ENCODE data around the gene MCMBP. TPM values are rescaled to one million over a fixed set of nuclear protein-coding genes. Genes with fewer than 3 reads are reported as not detected.

Gene MCMBP
- polyA plus RNA-seq, 1 experiment = 41.6 TPM

DNA sequence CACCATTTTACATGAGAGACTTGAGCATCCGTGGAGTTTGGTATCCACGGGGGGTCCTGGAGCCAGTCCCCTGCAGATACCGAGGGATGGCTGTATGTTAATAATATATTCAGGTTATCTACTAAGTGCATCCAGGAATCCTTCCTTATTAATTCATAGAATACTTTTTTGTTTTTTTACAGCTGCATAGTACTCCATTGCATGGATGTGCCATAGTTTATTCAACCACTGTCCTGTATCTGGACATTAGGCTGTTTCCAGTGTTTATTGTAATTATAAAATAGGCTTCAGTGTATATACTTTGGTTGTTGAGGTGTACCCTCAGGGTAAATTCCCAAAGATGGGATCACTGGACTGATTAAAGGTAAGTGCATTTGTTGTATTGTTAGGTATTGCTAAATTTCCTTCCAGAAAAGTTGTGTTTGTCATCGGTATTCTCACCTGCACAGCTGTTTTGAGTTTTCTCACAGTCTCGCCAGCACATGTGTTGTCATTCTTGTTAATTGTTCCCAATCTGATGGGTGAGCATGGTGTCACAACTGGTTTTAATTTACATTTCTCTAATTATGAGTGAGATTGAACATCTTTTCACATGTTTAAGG lies 91.7 kb downstream of the MCMBP start:
- DNase-seq (ENCODE audit: low read depth) = no peak
- TF ChIP-seq, protein P1, sequence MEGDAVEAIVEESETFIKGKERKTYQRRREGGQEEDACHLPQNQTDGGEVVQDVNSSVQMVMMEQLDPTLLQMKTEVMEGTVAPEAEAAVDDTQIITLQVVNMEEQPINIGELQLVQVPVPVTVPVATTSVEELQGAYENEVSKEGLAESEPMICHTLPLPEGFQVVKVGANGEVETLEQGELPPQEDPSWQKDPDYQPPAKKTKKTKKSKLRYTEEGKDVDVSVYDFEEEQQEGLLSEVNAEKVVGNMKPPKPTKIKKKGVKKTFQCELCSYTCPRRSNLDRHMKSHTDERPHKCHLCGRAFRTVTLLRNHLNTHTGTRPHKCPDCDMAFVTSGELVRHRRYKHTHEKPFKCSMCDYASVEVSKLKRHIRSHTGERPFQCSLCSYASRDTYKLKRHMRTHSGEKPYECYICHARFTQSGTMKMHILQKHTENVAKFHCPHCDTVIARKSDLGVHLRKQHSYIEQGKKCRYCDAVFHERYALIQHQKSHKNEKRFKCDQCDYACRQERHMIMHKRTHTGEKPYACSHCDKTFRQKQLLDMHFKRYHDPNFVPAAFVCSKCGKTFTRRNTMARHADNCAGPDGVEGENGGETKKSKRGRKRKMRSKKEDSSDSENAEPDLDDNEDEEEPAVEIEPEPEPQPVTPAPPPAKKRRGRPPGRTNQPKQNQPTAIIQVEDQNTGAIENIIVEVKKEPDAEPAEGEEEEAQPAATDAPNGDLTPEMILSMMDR (IDR thresholded peaks at IDR 0.05; ENCODE audit: insufficient read depth, low read depth, low read length) = no peak
- Histone ChIP-seq H3K27me3 (ENCODE audit: control insufficient read depth, insufficient read depth, low read length) (no peaks in the 10 kb centered on the region), H3K36me3 (ENCODE audit: control insufficient read depth, insufficient read depth, low read length) (no peaks in the 10 kb centered on the region), H3K4me3 (ENCODE audit: low read depth, low read length) (no peak overlapping the region)
- POLR2A ChIA-PET = no interaction called here
- CTCF ChIA-PET = no interaction called here

Other genes starting within 250 kb of the MCMBP start
- 11.3 and 19.8 TPM in 2 replicates for gene BAG3, start 221.5 kb downstream of the MCMBP start, polyA plus RNA-seq (2011; rRNA removed)
- 4.1 and 7.3 TPM in 2 replicates for gene INPP5F, start 146.8 kb downstream of the MCMBP start, polyA plus RNA-seq (2011; rRNA removed)
- 42.2 and 44.3 TPM in 2 replicates for gene SEC23IP, start 19.9 kb upstream of the MCMBP start, polyA plus RNA-seq (2011; rRNA removed)

Data from BJ (cell line).